T47D (cell line): ENCODE results near the gene CIB2.

Experiments
- DNase-seq, 2 experiments: peaks; one replicate each; pipeline versions ENCODE4 v3.0.0 to v3.0.0-alpha.2; 2011 to 2012; ENCODE audit warnings: low read depth in 1 of 2, low spot score in 1 of 2
- JUND ChIP-seq: IDR thresholded peaks from 2 replicates; pipeline ENCODE4 v1.6.1; 2012; ENCODE audit warnings: low read depth
- in situ Hi-C: cut with HindIII; loops from 2 replicates; pipeline ENCODE4 v1.10.0; 2016; ENCODE audit warnings: low sequenced_read_pairs, low pct_unique_long_range_greater_than_20kb

The CIB2 gene

GRCh38 chr15:78131295-78132061, at the start of gene CIB2:
CIB2 (minus strand) TSS chr15:78131445; CDS start chr15:78131215, 230 bp downstream.
- TF ChIP-seq JUND, result no peak
- DNase-seq, result peak; percentile 56 to 84
- in situ Hi-C loops, result no loop called here

GRCh38 chr15:78179906-78180305, 48.7 kb upstream of the CIB2 start:
- in situ Hi-C loops, result no loop called here
- TF ChIP-seq JUND, result no peak
- DNase-seq, result no peak

- TF ChIP-seq JUND, result no peak
- no peak for DNase-seq
These were observed 48.1 kb upstream of the CIB2 start for GRCh38 chr15:78179286-78179840.

GRCh38 chr15:78178064-78178463, 46.8 kb upstream of the CIB2 start:
- in situ Hi-C loops, result no loop called here
- no peak for TF ChIP-seq JUND
- no peak for DNase-seq

More at GRCh38 chr15:78179286-78179840, 48.1 kb upstream of the CIB2 start:
- in situ Hi-C loops, result no loop called here

- TF ChIP-seq JUND, result no peak
- in situ Hi-C loops, result no loop called here
- DNase-seq, result peak; percentile 27 to 43
These were observed 46.2 kb upstream of the CIB2 start for GRCh38 chr15:78177447-78177873.

GRCh38 chr15:78175330-78175729, 44.1 kb upstream of the CIB2 start:
- in situ Hi-C loops, result no loop called here
- no peak for TF ChIP-seq JUND

GRCh38 chr15:78174401-78174800, 43.2 kb upstream of the CIB2 start:
- in situ Hi-C loops, result no loop called here
- no peak for DNase-seq
- TF ChIP-seq JUND, result no peak

More at GRCh38 chr15:78175330-78175729, 44.1 kb upstream of the CIB2 start:
- peak in 1 of 2 experiments; percentile 25 for DNase-seq

GRCh38 chr15:78171864-78172472, 40.7 kb upstream of the CIB2 start:
- in situ Hi-C loops, result no loop called here
- no peak for TF ChIP-seq JUND
- DNase-seq, result no peak

GRCh38 chr15:78170848-78171773, 39.9 kb upstream of the CIB2 start:
- DNase-seq, result no peak
- in situ Hi-C loops, result no loop called here
- TF ChIP-seq JUND, result no peak

- no peak for TF ChIP-seq JUND
- DNase-seq, result no peak
- in situ Hi-C loops, result no loop called here
These were observed 37.4 kb upstream of the CIB2 start for GRCh38 chr15:78168608-78169007.

GRCh38 chr15:78167227-78167888, 36.1 kb upstream of the CIB2 start:
- TF ChIP-seq JUND, result no peak
- in situ Hi-C loops, result no loop called here
- DNase-seq, result no peak

GRCh38 chr15:78164010-78164409, 32.8 kb upstream of the CIB2 start:
- in situ Hi-C loops, result no loop called here
- no peak for TF ChIP-seq JUND
- DNase-seq, result no peak
